Measurements from ENCODE around the gene HAUS3.

- TF ChIP-seq FOXJ3 (CRISPR knock-in tag; IDR thresholded peaks at IDR 0.05; ENCODE audit: borderline replicate concordance) (no peak), SMAD3 (CRISPR knock-in tag; IDR thresholded peaks at IDR 0.05; ENCODE audit: borderline replicate concordance) (no peak)
These were observed 30.3 kb upstream of the HAUS3 start for GRCh38 chr4:2272026-2272827.

Data from WTC11 (cell line).